ENCODE measurements around the gene PRPS1. TPM values are rescaled to one million over a fixed set of nuclear protein-coding genes. Genes with fewer than 3 reads are reported as not detected.
A peak's percentile ranks its signal among the peaks of the same experiment; 100 is the strongest.

PRPS1 gene
- total RNA-seq, 2 donors from 2014 or later = 51.6 to 62.7 TPM

DNA sequence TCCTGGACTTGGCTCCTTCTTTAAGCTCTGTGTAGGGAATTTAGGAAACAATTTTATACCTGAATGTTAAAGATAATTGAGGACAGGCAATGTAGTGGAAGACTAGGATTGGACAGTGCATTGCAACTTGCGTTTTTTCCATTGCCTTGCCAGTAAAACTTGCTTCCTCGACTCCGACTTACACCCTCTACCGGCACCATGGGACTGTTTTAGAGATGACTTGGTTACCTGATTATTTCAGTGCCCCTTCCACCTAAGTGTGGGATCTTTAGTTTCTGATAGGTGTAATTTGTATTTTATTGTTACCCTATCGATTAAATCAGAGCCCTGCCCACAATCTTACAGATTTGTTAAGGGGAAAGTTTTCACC lies 1.2 kb downstream of the PRPS1 start:
- peak overlapping the region; percentile 91 for H3K4me3 ChIP-seq (ENCODE audit: low read length)
- DNase-seq = peak; percentile 52
- 0 to 7% methylated on average over 3 of the region's 5 CpGs for WGBS, 2 experiments (ENCODE audit: insufficient coverage in 1 of 2, insufficient read length in 1 of 2)
- peak overlapping the region; percentile 20 for H3K9ac ChIP-seq (ENCODE audit: extremely low read depth, low read length, poor library complexity, severe bottlenecking)
- H3K27ac ChIP-seq (ENCODE audit: low read depth, low read length) = no peak overlapping the region
- TF ChIP-seq, protein P1, sequence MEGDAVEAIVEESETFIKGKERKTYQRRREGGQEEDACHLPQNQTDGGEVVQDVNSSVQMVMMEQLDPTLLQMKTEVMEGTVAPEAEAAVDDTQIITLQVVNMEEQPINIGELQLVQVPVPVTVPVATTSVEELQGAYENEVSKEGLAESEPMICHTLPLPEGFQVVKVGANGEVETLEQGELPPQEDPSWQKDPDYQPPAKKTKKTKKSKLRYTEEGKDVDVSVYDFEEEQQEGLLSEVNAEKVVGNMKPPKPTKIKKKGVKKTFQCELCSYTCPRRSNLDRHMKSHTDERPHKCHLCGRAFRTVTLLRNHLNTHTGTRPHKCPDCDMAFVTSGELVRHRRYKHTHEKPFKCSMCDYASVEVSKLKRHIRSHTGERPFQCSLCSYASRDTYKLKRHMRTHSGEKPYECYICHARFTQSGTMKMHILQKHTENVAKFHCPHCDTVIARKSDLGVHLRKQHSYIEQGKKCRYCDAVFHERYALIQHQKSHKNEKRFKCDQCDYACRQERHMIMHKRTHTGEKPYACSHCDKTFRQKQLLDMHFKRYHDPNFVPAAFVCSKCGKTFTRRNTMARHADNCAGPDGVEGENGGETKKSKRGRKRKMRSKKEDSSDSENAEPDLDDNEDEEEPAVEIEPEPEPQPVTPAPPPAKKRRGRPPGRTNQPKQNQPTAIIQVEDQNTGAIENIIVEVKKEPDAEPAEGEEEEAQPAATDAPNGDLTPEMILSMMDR (conservative IDR thresholded peaks at IDR 0.05) = peak; percentile 55
- H3K36me3 ChIP-seq (ENCODE audit: control insufficient read depth, insufficient read depth, low read length) = no peaks in the 10 kb centered on the region
- H3K36me3 Mint-ChIP-seq (ENCODE audit: low read depth) = no peaks in the 10 kb centered on the region
- no peaks in the 10 kb centered on the region for H3K27me3 ChIP-seq (ENCODE audit: control insufficient read depth, insufficient read depth, low read length, poor library complexity, severe bottlenecking)
- peak overlapping the region; percentile 88 for H3K4me3 Mint-ChIP-seq
- H3K27ac Mint-ChIP-seq = peak overlapping the region; percentile 97
- peaks cover 9% of the 10 kb centered on the region for H3K4me1 Mint-ChIP-seq
- no peaks in the 10 kb centered on the region for H3K4me1 ChIP-seq (ENCODE audit: control insufficient read depth, insufficient read depth, low read length)
- peaks cover 17% of the 10 kb centered on the region for H3K9me3 Mint-ChIP-seq
- H3K9me3 ChIP-seq (ENCODE audit: control insufficient read depth, low read length) = no peaks in the 10 kb centered on the region
- H3K27me3 Mint-ChIP-seq (ENCODE audit: insufficient read depth) = no peaks in the 10 kb centered on the region

- no peak overlapping the region for H3K27ac ChIP-seq (ENCODE audit: low read depth, low read length)
- H3K4me3 Mint-ChIP-seq = peak overlapping the region; percentile 88
Observed at GRCh38 chrX:107630031-107630689, 1.9 kb downstream of the PRPS1 start.

GRCh38 chrX:107632346-107632745 lies 4.0 kb downstream of the PRPS1 start:
- H3K9me3 Mint-ChIP-seq = peaks cover 14% of the 10 kb centered on the region

More at GRCh38 chrX:107630031-107630689, 1.9 kb downstream of the PRPS1 start:
- Histone ChIP-seq H3K4me3 (ENCODE audit: low read length) (peak overlapping the region; percentile 91), H3K9ac (ENCODE audit: extremely low read depth, low read length, poor library complexity, severe bottlenecking) (peak overlapping the region; percentile 20), H3K4me1 (ENCODE audit: control insufficient read depth, insufficient read depth, low read length) (no peaks in the 10 kb centered on the region), H3K9me3 (ENCODE audit: control insufficient read depth, low read length) (no peaks in the 10 kb centered on the region), H3K36me3 (ENCODE audit: control insufficient read depth, insufficient read depth, low read length) (no peaks in the 10 kb centered on the region), H3K27me3 (ENCODE audit: control insufficient read depth, insufficient read depth, low read length, poor library complexity, severe bottlenecking) (no peaks in the 10 kb centered on the region)
- TF ChIP-seq, protein P1 (conservative IDR thresholded peaks at IDR 0.05) = no peak
- DNase-seq = no peak
- Mint-ChIP-seq H3K4me1 (peaks cover 9% of the 10 kb centered on the region), H3K27ac (no peak overlapping the region), H3K9me3 (peaks cover 13% of the 10 kb centered on the region), H3K36me3 (ENCODE audit: low read depth) (peaks cover 2% of the 10 kb centered on the region), H3K27me3 (ENCODE audit: insufficient read depth) (no peaks in the 10 kb centered on the region)
- 19% methylated on average over 3 of the region's 3 CpGs; no CpG with 5 or more reads in 1 of the 2 experiments for WGBS, 2 experiments (ENCODE audit: insufficient coverage in 1 of 2, insufficient read length in 1 of 2)

More at GRCh38 chrX:107632346-107632745, 4.0 kb downstream of the PRPS1 start:
- H3K36me3 Mint-ChIP-seq (ENCODE audit: low read depth) = peaks cover 4% of the 10 kb centered on the region
- no peak overlapping the region for H3K9ac ChIP-seq (ENCODE audit: extremely low read depth, low read length, poor library complexity, severe bottlenecking)
- no peak overlapping the region for H3K27ac Mint-ChIP-seq
- H3K27ac ChIP-seq (ENCODE audit: low read depth, low read length) = no peak overlapping the region
- H3K4me3 ChIP-seq (ENCODE audit: low read length) = no peak overlapping the region
- no peaks in the 10 kb centered on the region for H3K9me3 ChIP-seq (ENCODE audit: control insufficient read depth, low read length)
- H3K36me3 ChIP-seq (ENCODE audit: control insufficient read depth, insufficient read depth, low read length) = no peaks in the 10 kb centered on the region
- no peaks in the 10 kb centered on the region for H3K4me1 ChIP-seq (ENCODE audit: control insufficient read depth, insufficient read depth, low read length)
- TF ChIP-seq, protein P1 (conservative IDR thresholded peaks at IDR 0.05) = no peak
- H3K4me3 Mint-ChIP-seq = no peak overlapping the region
- DNase-seq = no peak
- H3K27me3 Mint-ChIP-seq (ENCODE audit: insufficient read depth) = no peaks in the 10 kb centered on the region
- H3K4me1 Mint-ChIP-seq = peaks cover 9% of the 10 kb centered on the region
- WGBS, 2 experiments (ENCODE audit: insufficient coverage in 1 of 2, insufficient read length in 1 of 2) = 92% methylated on average over 1 of the region's 1 CpG; no CpG with 5 or more reads in 1 of the 2 experiments
- H3K27me3 ChIP-seq (ENCODE audit: control insufficient read depth, insufficient read depth, low read length, poor library complexity, severe bottlenecking) = no peaks in the 10 kb centered on the region
